SU-DHL-6 (cell line): ENCODE measurements around the gene HSD3B7.

Experiments
- CTCF ChIP-seq: fragments of 200-600 bp; sonication (generic); IDR thresholded peaks from one replicate; pipeline ENCODE4 v1.5.1; 2017; ENCODE audit warnings: antibody characterized with exemption, mild to moderate bottlenecking, low read length, moderate library complexity; ENCODE audit not compliant: insufficient read depth, poor library complexity, severe bottlenecking
- EZH2phosphoT487 ChIP-seq: fragments of 200-600 bp; sonication (generic), shearing (Covaris generic); conservative IDR thresholded peaks from 2 replicates; pipeline ENCODE4 v1.6.1; 2018; ENCODE audit warnings: mild to moderate bottlenecking, antibody characterized with exemption, low read length, moderate library complexity, mixed read lengths

DNA sequence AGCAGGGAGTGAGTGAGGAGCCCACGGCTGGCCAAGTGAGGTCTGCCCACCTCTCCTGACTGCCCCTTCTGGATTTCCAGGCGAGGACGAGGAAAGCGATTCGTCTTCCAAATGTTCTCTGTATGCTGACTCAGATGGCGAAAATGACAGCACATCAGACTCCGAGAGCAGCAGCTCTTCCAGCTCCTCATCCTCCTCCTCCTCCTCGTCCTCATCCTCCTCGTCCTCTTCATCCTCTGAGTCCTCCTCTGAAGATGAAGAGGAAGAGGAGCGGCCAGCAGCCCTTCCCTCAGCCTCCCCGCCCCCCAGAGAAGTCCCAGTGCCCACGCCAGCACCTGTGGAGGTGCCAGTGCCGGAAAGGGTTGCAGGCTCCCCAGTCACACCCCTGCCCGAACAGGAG, 13.7 kb upstream of the HSD3B7 start:
- TF ChIP-seq CTCF, result no peak
- no peak for TF ChIP-seq EZH2phosphoT487
